ENCODE results near the gene KIR2DL1.
"Not testable (repeated sequence)": the region's sequence is repeated elsewhere in the genome, so short reads cannot be mapped to it uniquely, and the experiment has no call there.

Gene KIR2DL1

DNA sequence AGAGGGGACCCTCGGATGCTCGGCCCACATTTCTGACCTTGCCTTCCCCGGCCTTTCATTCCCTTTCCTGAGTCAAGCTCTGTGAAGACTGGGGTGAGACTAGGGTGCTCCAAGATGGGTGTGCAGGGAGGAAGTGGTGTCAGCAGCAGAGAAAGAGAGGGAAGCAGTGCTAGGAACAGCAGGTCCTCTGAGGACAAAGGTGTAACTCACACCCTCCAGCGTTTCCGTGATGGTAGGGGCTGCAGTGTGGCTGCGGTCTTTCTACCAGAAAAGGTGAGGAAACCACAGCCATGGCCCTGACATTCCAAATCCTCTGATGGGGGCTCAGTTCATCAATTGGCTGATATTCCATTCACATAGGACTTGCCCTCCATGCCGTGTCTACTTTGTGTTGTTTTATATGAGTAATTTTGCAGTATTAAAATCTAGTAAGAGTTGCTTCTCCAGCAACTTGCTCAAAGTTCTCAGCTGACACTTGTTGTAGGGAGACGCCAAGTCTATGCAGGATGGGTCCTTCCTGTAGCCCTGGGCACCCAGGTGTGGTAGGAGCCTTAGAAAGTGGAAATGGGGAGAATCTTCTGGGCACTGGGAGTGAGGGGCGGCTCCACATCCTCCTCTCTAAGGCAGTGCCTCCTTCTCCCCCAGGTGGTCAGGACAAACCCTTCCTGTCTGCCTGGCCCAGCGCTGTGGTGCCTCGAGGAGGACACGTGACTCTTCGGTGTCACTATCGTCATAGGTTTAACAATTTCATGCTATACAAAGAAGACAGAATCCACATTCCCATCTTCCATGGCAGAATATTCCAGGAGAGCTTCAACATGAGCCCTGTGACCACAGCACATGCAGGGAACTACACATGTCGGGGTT, 48.3 kb downstream of the KIR2DL1 start:
- Histone ChIP-seq H3K79me2 (ENCODE audit: low read length) (no peaks in the 10 kb centered on the region), H4K20me1 (ENCODE audit: insufficient read depth, low read length) (no peaks in the 10 kb centered on the region), H3K4me2 (ENCODE audit: low read length) (no peak overlapping the region), H3K4me1 (ENCODE audit: low read length) (no peaks in the 10 kb centered on the region), H3K27me3 (ENCODE audit: low read depth, low read length) (peaks cover 27% of the 10 kb centered on the region), H3K9ac (ENCODE audit: low read length) (no peak overlapping the region), H2AFZ (ENCODE audit: low read depth, low read length) (no peak overlapping the region), H3K27ac (ENCODE audit: low read length) (no peak overlapping the region), H3K9me3 (ENCODE audit: insufficient read depth, low read length) (no peaks in the 10 kb centered on the region), H3K36me3 (replicated peaks; ENCODE audit: low read depth, low read length) (no peaks in the 10 kb centered on the region), H3K4me3 (ENCODE audit: low read length) (no peak overlapping the region)
- no peak for TF ChIP-seq EZH2phosphoT487 (IDR thresholded peaks at IDR 0.05; ENCODE audit: low read depth)
- TF ChIP-seq, protein P1, sequence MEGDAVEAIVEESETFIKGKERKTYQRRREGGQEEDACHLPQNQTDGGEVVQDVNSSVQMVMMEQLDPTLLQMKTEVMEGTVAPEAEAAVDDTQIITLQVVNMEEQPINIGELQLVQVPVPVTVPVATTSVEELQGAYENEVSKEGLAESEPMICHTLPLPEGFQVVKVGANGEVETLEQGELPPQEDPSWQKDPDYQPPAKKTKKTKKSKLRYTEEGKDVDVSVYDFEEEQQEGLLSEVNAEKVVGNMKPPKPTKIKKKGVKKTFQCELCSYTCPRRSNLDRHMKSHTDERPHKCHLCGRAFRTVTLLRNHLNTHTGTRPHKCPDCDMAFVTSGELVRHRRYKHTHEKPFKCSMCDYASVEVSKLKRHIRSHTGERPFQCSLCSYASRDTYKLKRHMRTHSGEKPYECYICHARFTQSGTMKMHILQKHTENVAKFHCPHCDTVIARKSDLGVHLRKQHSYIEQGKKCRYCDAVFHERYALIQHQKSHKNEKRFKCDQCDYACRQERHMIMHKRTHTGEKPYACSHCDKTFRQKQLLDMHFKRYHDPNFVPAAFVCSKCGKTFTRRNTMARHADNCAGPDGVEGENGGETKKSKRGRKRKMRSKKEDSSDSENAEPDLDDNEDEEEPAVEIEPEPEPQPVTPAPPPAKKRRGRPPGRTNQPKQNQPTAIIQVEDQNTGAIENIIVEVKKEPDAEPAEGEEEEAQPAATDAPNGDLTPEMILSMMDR (IDR thresholded peaks at IDR 0.05; ENCODE audit: low read depth, low read length), result no peak

DNA sequence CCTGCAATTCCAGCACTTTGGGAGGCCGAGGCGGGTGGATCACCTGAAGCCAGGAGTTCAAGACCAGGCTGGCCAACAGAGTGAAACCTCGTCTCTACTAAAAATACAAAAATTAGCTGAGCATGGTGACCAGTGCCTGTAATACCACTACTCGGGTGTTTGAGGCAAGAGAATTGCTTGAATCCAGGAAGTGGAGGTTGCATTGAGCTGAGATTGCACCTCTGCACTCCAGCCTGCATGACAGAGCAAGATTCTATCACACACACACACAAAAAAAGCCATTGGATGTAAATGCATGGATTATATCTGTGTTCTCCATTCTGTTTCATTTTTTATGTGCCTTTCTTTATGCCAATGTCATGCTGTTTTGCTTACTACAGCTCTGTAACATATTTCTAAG, 54.8 kb downstream of the KIR2DL1 start:
- H2AFZ ChIP-seq (ENCODE audit: low read depth, low read length); H3K9me3 ChIP-seq (ENCODE audit: insufficient read depth, low read length): not testable (repeated sequence)

DNA sequence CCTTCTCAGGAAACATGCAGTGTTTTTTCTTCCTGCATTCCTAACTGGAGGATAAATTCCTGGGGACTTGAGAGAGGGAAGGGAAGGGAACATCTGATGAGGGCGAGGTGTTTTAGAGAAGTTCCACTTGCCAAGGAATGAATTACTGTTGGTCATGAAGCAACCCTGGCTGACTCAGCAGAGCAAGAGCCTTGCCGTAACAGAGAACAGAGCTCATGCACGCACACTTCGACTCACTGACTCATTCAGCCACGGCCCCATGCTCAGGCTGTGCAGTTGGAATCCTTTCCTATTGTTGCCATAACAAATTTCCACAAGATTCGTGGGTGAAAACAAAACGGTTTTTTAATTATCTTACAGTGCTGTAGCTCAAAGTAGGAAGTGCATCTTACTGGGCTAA, 55.7 kb downstream of the KIR2DL1 start:
- H2AFZ ChIP-seq (ENCODE audit: low read depth, low read length); H3K36me3 ChIP-seq (replicated peaks; ENCODE audit: low read depth, low read length); H3K4me1 ChIP-seq (ENCODE audit: low read length); H3K27ac ChIP-seq (ENCODE audit: low read length); H3K9ac ChIP-seq (ENCODE audit: low read length); H3K4me3 ChIP-seq (ENCODE audit: low read length); H4K20me1 ChIP-seq (ENCODE audit: insufficient read depth, low read length); H3K9me3 ChIP-seq (ENCODE audit: insufficient read depth, low read length); H3K4me2 ChIP-seq (ENCODE audit: low read length); H3K79me2 ChIP-seq (ENCODE audit: low read length): not testable (repeated sequence)
- H3K27me3 ChIP-seq (ENCODE audit: low read depth, low read length), result peaks cover 16% of the 10 kb centered on the region

More for the DNA sequence above, 54.8 kb downstream of the KIR2DL1 start:
- H3K4me2 ChIP-seq (ENCODE audit: low read length); H3K79me2 ChIP-seq (ENCODE audit: low read length); H3K36me3 ChIP-seq (replicated peaks; ENCODE audit: low read depth, low read length); H3K27ac ChIP-seq (ENCODE audit: low read length); H3K4me1 ChIP-seq (ENCODE audit: low read length); H3K4me3 ChIP-seq (ENCODE audit: low read length); H3K9ac ChIP-seq (ENCODE audit: low read length); H4K20me1 ChIP-seq (ENCODE audit: insufficient read depth, low read length): not testable (repeated sequence)
- H3K27me3 ChIP-seq (ENCODE audit: low read depth, low read length), result peaks cover 22% of the 10 kb centered on the region

DNA sequence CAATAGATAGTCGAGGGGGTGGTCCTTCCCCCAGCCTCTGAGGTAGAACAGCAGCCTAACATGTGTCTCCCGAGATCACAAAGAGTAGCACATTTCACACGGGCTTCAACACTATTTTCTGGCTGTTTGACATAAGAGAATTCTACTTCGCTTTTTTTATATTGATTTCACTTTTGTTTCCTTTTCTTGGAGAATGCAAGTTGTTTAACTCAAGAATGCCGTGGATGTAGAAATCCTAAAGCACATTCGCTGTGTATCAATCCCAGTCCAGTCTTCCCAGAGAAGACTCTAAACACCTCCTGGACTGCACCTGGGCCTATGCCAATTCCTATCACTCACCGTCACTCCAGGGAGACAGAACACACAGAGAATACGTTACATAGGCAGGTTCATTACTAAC, 58.5 kb downstream of the KIR2DL1 start:
- H3K9ac ChIP-seq (ENCODE audit: low read length); H2AFZ ChIP-seq (ENCODE audit: low read depth, low read length); H3K4me1 ChIP-seq (ENCODE audit: low read length); H3K27ac ChIP-seq (ENCODE audit: low read length); H3K4me2 ChIP-seq (ENCODE audit: low read length); H3K36me3 ChIP-seq (replicated peaks; ENCODE audit: low read depth, low read length); H3K4me3 ChIP-seq (ENCODE audit: low read length); H3K27me3 ChIP-seq (ENCODE audit: low read depth, low read length); H3K9me3 ChIP-seq (ENCODE audit: insufficient read depth, low read length); H3K79me2 ChIP-seq (ENCODE audit: low read length); H4K20me1 ChIP-seq (ENCODE audit: insufficient read depth, low read length): not testable (repeated sequence)

DNA sequence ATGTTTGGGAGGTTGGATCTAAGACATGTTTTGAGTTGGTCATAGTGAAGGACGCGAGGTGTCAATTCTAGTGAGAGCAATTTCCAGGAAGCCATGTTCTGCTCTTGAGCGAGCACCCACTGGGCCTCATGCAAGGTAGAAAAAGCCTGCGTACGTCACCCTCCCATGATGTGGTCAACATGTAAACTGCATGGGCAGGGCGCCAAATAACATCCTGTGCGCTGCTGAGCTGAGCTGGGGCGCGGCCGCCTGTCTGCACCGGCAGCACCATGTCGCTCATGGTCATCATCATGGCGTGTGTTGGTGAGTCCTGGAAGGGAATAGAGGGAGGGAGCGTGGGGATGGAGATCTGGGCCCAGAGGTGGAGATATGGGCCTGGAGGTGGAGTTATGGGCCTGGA, 62.9 kb downstream of the KIR2DL1 start, which contains the start of gene KIR2DS4:
TSS of gene KIR2DS4 (plus strand) at position 181 of the 400 bp plus-strand sequence.
- H3K9me3 ChIP-seq (ENCODE audit: insufficient read depth, low read length); H3K4me1 ChIP-seq (ENCODE audit: low read length); H2AFZ ChIP-seq (ENCODE audit: low read depth, low read length); H3K36me3 ChIP-seq (replicated peaks; ENCODE audit: low read depth, low read length); H3K4me2 ChIP-seq (ENCODE audit: low read length); H3K27ac ChIP-seq (ENCODE audit: low read length); H3K27me3 ChIP-seq (ENCODE audit: low read depth, low read length); H3K9ac ChIP-seq (ENCODE audit: low read length); H4K20me1 ChIP-seq (ENCODE audit: insufficient read depth, low read length); H3K79me2 ChIP-seq (ENCODE audit: low read length); H3K4me3 ChIP-seq (ENCODE audit: low read length): not testable (repeated sequence)

Data from OCI-LY3 (cell line).